Measurements from ENCODE around the gene ATP1A3. TPM values are rescaled to one million over a fixed set of nuclear protein-coding genes. Genes with fewer than 3 reads are reported as not detected.

ATP1A3 gene
- total and polyA plus RNA-seq, 11 donors = 48.3 to 414 (median 226) TPM

DNA sequence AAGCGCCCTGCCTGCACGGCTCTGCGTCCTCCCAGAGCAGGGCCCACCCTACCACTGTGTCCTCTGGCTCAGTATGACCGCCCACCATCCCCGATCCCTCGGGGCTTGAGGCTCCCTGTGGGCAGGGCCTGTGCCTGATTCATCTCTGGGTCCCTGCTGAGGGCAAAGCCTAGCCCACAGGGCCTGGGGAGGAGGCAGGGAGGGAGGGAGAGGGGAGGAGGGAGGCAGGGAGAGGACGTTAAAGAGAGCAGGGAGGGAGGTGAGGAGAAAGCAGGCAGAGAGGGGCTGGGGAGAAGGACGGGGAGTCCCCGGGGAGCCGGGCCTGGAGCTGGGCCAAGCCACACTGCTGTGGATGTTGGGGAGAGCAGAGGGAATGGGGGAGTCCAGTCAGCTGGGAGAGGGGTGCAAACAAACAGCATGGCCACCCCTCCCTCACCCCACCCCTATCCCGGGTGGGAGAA is 61.7 kb downstream of the ATP1A3 start:
- Histone ChIP-seq H3K4me3 (no peak overlapping the region), H3K27me3 (peaks cover 42 to 98% (median 78%) of the 10 kb centered on the region in 9 donors), H3K9me3 (no peaks in the 10 kb centered on the region), H3K4me1 (peaks cover 0 to 20% (median 15%) of the 10 kb centered on the region in 12 donors), H3K36me3 (no peaks in the 10 kb centered on the region), H3K27ac (no peak overlapping the region)
- intact Hi-C loops (cut with DNase I) = loop anchor here in 6 of 10 donors (5.0 kb wide), 4 partner anchors 45 to 60 kb away; partner anchors contain the start of genes ARHGEF1 (in 1 of the 6) and CD79A (in 1 of the 6)
- ATAC-seq (no peak), DNase-seq (no peak)
- 14 to 27% (median 17%) methylated on average over 11 of the region's 11 CpGs for WGBS, 4 donors
- no peak for TF ChIP-seq POLR2A (IDR thresholded peaks at IDR 0.05)
- TF ChIP-seq, protein P1, sequence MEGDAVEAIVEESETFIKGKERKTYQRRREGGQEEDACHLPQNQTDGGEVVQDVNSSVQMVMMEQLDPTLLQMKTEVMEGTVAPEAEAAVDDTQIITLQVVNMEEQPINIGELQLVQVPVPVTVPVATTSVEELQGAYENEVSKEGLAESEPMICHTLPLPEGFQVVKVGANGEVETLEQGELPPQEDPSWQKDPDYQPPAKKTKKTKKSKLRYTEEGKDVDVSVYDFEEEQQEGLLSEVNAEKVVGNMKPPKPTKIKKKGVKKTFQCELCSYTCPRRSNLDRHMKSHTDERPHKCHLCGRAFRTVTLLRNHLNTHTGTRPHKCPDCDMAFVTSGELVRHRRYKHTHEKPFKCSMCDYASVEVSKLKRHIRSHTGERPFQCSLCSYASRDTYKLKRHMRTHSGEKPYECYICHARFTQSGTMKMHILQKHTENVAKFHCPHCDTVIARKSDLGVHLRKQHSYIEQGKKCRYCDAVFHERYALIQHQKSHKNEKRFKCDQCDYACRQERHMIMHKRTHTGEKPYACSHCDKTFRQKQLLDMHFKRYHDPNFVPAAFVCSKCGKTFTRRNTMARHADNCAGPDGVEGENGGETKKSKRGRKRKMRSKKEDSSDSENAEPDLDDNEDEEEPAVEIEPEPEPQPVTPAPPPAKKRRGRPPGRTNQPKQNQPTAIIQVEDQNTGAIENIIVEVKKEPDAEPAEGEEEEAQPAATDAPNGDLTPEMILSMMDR (IDR thresholded peaks at IDR 0.05) = no peak

- peaks cover 0 to 23% (median 15%) of the 10 kb centered on the region in 12 donors for H3K4me1 ChIP-seq
These were observed 63.0 kb downstream of the ATP1A3 start for GRCh38 chr19:41930926-41931592.

DNA sequence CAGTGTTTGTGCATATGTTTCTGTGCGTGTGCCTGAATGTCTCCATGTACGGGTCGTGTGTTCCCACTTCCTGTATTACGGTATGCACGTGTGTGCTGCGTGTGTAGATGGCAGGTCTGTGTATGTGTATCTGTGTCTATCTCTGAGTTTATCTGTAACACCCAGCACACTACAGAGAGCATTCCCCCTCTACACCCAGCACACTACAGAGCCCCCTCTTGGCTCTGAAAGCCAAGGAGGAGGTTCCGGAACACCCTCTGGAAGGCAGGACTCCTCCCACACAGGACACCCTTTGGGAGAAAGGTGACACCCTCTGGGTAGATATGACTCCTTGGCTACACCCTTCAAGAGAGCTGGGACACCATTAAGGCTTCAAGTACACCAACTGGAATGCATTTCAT is 63.7 kb downstream of the ATP1A3 start:
- TF ChIP-seq POLR2A (IDR thresholded peaks at IDR 0.05) = no peak
- TF ChIP-seq, protein P1 (IDR thresholded peaks at IDR 0.05) = no peak
- Histone ChIP-seq H3K27ac (no peak overlapping the region), H3K27me3 (peaks cover 59 to 99% (median 89%) of the 10 kb centered on the region in 9 donors), H3K4me3 (no peak overlapping the region), H3K9me3 (no peaks in the 10 kb centered on the region), H3K36me3 (no peaks in the 10 kb centered on the region), H3K4me1 (peaks cover 0 to 23% (median 15%) of the 10 kb centered on the region in 12 donors)
- no peak for ATAC-seq
- intact Hi-C loops (cut with DNase I) = loop anchor here in 6 of 10 donors (5.0 kb wide), 4 partner anchors 43 to 58 kb away; partner anchors contain the start of genes ARHGEF1 (in 1 of the 6) and CD79A (in 1 of the 6)
- WGBS, 4 donors = 11 to 21% (median 16%) methylated on average over 7 of the region's 7 CpGs
- no peak for DNase-seq

More at GRCh38 chr19:41930926-41931592, 63.0 kb downstream of the ATP1A3 start:
- Histone ChIP-seq H3K27me3 (peaks cover 54 to 99% (median 89%) of the 10 kb centered on the region in 9 donors), H3K36me3 (no peaks in the 10 kb centered on the region), H3K27ac (no peak overlapping the region), H3K4me3 (no peak overlapping the region), H3K9me3 (no peaks in the 10 kb centered on the region)
- ATAC-seq (no peak), DNase-seq (no peak)
- intact Hi-C loops (cut with DNase I) = loop anchor here in 6 of 10 donors (5.0 kb wide), 4 partner anchors 44 to 59 kb away; partner anchors contain the start of genes ARHGEF1 (in 1 of the 6) and CD79A (in 1 of the 6)
- 4 to 13% (median 7%) methylated on average over 13 to 17 of the region's 17 CpGs for WGBS, 4 donors
- no peak for TF ChIP-seq POLR2A (IDR thresholded peaks at IDR 0.05)
- TF ChIP-seq, protein P1 (IDR thresholded peaks at IDR 0.05) = peak in 1 of 12 donors; percentile 10

- no peak overlapping the region for H3K4me3 ChIP-seq
- no peak for TF ChIP-seq POLR2A (IDR thresholded peaks at IDR 0.05)
- TF ChIP-seq, protein P1 (IDR thresholded peaks at IDR 0.05) = no peak
- intact Hi-C loops (cut with DNase I) = loop anchor here in 8 of 10 donors (1.0 to 5.0 kb wide), 5 partner anchors 42 to 57 kb away; partner anchors contain the start of genes ARHGEF1 (in 1 of the 8) and CD79A (in 1 of the 8)
- H3K36me3 ChIP-seq = no peaks in the 10 kb centered on the region
- DNase-seq (no peak), ATAC-seq (no peak)
- H3K9me3 ChIP-seq = no peaks in the 10 kb centered on the region
- 19 to 21% (median 20%) methylated on average over 14 of the region's 14 CpGs for WGBS, 4 donors
- no peak overlapping the region for H3K27ac ChIP-seq
- H3K27me3 ChIP-seq = peaks cover 64 to 99% (median 90%) of the 10 kb centered on the region in 9 donors
- peaks cover 0 to 23% (median 15%) of the 10 kb centered on the region in 12 donors for H3K4me1 ChIP-seq
These were observed 64.4 kb downstream of the ATP1A3 start for GRCh38 chr19:41929536-41930071.

Measured in heart left ventricle (tissue), 16 donors.